HG02759 (cell line): Measurements from ENCODE around the gene SETD1B.
"Not testable (repeated sequence)": the region's sequence is repeated elsewhere in the genome, so short reads cannot be mapped to it uniquely, and the experiment has no call there.

ENCODE experiments used
- ATAC-seq: cut with Tn5 transposase; IDR thresholded peaks from one replicate; pipeline ENCODE4 v1.9.1; 2021; ENCODE audit warnings: mild to moderate bottlenecking, moderate library complexity; ENCODE audit not compliant: unreplicated experiment

The SETD1B gene

GRCh38 chr12:121779422-121779895 is 24.4 kb upstream of the SETD1B start:
- ATAC-seq = no peak

GRCh38 chr12:121780429-121780828 is 23.4 kb upstream of the SETD1B start:
- no peak for ATAC-seq

- peak; percentile 26 for ATAC-seq
Measured at GRCh38 chr12:121781484-121781997, 22.3 kb upstream of the SETD1B start.

GRCh38 chr12:121781998-121782979 is 21.5 kb upstream of the SETD1B start:
- ATAC-seq = peak; percentile 67

GRCh38 chr12:121783766-121784165 is 20.0 kb upstream of the SETD1B start:
- ATAC-seq = no peak

DNA sequence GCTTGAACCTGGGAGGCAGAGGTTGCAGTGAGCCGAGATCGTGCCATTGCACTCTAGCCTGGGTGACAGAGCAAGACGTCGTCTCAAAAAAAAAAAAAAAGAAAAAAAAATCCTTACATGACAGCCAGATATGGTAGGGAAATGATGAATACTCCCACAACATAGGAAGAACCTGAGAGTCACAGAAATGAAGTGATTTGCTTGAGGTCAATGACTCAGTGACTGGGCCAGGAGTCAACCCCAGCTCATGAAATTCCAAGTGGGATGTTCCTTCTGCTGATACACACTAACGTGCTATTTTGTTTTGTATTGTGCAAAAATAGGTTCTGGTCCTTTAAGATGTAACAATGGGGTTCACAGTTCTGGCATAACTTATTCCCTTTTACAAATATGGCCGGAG is 19.3 kb upstream of the SETD1B start:
- no peak for ATAC-seq

DNA sequence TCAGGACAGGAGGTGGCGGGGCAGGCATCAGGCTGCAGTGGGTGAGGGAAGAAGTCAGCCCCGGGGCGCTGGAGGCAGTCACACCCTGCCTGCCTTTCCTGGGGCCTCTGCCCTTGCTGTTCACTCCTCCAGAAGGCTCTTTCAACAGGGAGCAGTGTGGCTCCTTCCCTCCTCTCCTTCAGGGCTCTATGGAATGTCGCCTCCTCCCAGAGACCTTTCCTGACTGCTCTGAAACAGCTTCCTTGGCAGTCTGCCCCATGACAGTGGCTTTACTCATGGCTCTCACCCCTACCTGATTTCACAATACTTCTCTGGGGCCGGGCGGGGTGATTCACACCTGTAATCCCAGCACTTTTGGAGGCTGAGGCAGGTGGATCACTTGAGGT is 17.4 kb upstream of the SETD1B start:
- no peak for ATAC-seq

GRCh38 chr12:121787063-121788025 is 16.5 kb upstream of the SETD1B start:
- ATAC-seq = no peak

GRCh38 chr12:121788176-121788818 is 15.5 kb upstream of the SETD1B start:
- ATAC-seq = no peak

DNA sequence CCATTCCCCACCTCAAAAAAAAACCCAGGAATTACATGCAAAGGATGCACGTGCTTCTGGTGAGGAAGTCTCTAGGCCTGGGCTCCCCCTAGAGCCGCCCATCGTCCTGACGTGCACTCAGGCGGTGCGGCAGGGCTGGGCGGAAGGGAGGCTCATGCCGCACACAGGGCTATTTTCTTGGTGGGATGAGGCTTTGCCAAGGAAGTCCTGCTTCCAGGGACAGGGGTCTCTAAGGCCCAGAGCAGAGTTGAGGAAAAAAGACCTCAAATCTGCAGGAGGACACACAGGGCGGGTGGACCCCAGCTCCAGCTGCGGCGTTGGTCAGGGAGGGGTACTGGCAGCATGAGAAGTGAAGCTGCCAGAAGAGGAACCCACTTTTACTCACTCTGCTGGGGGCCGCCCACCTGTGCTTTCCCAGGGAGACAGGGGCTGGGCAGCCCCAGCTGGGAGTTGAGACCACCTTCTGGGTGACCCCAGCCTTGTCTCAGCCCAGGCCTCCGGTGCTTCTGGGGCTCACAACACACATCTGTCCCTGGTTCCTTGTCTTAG is 14.5 kb upstream of the SETD1B start:
- ATAC-seq = no peak

DNA sequence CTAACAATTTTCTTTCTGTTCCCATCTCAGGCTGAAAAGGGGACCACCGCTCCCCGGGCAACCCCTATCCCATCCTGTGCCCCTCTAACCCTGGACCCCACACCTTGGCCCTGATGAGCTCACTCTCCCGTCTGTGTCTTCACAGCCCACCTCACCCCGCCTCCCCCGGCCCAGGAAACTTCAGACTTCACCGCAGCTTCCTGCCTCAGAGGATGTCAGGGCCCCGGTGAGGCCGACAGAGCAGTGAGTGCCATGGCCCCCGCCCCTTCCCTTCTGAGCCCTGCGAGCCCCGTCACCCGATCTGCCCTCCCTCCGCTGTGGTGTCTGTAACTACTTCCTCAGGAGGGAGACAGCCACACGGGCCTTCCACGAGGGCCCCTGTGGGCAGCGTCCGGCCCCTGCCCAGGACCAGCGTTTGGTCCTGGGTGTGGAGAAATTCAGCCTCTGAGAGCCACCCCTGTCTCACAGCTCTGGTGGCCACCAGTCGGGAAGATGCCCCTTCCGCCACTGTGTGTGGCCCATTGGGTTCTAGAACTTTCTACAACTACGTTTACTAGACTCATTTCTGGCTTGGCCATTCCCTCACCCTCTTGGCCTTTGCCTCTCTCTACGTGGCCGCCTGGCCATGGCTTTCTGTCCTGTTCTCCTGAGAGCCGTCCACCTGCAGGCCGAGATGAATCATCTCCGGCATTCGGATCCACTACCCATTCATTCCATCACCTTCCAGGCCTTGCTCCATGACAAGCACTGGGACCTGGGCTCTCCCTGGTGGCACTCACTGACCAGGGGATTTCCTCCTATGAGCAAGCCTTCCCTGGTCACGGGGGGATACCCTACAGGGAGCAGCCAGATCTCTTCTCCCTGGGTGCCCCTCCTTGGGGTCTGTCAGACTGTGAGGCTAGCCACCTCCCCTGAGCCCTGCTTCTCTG is 13.7 kb upstream of the SETD1B start:
- ATAC-seq = peak; percentile 43

DNA sequence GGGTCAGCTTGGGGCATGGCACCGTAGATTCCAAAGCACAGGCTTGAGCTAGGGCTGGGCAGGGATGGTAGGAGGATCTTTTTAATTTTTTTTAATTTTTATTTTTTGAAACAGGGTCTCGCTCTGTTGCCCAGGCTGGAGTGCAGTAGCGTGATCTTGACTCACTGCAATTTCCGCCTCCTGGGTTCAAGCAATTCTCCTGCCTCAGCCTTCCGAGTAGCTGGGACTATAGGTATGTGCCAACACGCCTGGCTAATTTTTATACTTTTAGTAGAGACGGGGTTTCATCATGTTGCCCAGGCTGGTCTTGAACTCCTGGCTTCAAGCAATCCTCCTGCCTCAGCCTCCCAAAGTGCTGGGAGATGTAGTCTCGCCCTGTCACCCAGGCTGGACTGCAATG is 13.0 kb upstream of the SETD1B start:
- not testable (repeated sequence) for ATAC-seq

DNA sequence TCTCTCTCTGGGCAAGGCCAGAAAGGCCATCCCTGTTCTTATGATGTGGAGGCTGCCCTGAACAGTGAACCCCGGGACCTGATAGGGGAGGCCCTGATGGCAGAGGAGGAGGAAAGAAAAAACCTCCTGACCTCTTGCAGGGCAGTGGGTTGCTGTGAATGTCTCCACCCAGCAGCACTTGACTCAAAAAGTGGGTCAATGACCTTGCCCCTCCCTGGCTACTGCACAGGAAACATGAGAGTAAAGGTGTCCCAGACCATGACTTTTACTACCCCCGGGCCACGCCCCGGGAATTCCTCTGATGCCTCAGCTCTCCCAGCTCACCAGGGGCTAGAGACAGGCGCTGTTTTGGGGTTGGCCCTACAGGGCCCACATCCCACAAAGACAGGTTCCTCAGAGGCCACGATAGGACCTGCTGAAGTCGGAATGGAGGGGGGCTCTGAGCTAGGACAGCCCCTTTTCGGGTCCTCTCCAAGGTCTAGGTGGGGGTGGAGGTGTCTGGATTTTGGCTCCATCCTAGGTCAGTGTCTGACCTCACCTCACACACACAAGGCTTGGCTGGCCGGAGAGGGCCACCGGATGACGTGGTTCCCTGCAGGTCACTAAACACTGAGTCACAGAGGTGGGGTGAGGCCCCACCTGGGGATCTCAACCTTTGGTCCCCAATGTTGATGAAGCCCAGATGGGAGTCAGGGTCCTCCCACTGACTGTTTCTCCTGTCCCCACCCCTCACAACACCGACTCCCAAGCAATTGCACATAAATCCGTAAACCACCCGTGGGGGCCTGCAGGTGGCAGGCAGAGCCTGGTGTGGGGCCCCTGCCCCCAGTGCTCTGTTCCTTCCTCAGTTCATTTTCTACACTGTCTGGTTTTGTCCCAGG is 11.9 kb upstream of the SETD1B start:
- ATAC-seq = no peak

- no peak for ATAC-seq
Measured at GRCh38 chr12:121792607-121793439, 11.0 kb upstream of the SETD1B start.

DNA sequence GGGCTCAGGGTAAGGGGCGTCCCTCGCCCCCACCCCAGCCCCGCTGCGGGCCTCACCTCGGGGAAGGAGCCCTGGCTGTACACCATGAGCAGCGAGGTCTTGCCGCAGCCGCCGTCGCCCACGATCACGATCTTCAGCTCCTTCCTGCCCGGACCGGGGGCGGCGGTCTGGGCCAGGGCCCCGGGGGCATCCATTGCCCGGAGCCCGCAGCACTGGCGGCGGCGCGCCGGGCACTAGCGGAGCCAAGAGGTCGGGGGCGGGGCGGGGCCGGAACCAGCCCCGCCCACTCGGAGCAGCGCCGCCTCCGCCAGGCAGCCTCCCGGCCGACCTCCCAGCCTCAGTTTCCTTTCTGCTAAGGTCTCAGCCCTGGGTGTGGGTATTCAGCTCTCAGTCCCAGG is 10.4 kb upstream of the SETD1B start, which contains the start of gene RHOF:
RHOF (minus strand) TSS at position 249 of the 398 bp plus-strand sequence; CDS start at position 194, 55 bp downstream.
- ATAC-seq = peak; percentile 31

DNA sequence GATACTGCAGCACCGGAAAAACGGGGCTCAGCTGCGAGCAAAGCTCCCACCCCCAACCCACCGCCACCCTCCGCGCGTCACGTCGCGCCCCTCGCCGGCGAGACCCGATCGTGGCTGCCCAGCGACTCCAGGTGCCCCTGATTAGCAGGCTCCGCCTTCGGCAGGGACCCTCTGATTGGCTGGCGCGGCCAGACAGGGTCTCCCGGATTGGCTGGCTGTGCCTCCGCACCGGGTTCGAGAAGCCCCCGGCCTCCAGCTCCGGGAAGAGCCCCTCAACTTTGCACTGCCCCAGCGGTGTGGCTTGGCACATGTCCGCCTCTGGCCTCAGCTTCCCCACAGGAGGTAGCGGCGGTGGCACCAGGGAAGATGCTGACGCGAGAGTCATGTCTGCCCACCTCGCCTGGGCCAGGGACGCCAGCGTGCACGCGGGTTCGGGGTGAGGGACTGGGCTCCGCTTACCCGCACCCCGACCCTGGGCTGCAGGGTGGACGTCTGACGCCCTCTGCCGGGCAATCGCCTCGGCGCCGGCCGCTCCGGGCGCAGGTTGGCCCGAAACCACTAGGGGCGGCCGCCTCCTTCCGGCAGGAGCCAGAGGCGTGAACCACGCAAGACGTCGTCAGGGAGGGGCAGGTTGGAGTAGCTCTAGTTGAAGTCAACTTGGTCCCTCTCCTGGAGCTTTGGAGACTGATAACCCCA is 9.8 kb upstream of the SETD1B start:
- ATAC-seq = peak; percentile 57
